Upper lobe of left lung (tissue), 4 donors: ENCODE results near the gene FBRSL1.

ENCODE experiments used
- EP300 ChIP-seq, 4 donors: sonication (generic); formaldehyde crosslinking; IDR thresholded peaks; one replicate each; pipeline ENCODE4 v1.5.1; 2017; ENCODE audit warnings: antibody characterized with exemption in 4 of 4, control low read depth in 2 of 4
- POLR2A ChIP-seq, 4 donors: fragments of 450-650 bp; IDR thresholded peaks; one replicate each; pipeline ENCODE4 v1.5.1; 2016 to 2017; ENCODE audit warnings: antibody characterized with exemption in 4 of 4, mild to moderate bottlenecking in 2 of 4
- POLR2AphosphoS5 ChIP-seq, 2 donors: sonication (generic); formaldehyde crosslinking; IDR thresholded peaks; one replicate each; pipeline ENCODE4 v1.5.1; 2017; ENCODE audit warnings: antibody characterized with exemption in 2 of 2
- TF ChIP-seq, protein P1 (sequence below), 6 experiments: fragments of 450-650 bp in 4 of 6; fragments of 200-600 bp in 2 of 6; sonication (generic) in 2 of 6; IDR thresholded peaks; one replicate each; pipeline ENCODE4 v1.5.1; 2016 to 2019; ENCODE audit warnings: antibody characterized with exemption in 6 of 6

DNA sequence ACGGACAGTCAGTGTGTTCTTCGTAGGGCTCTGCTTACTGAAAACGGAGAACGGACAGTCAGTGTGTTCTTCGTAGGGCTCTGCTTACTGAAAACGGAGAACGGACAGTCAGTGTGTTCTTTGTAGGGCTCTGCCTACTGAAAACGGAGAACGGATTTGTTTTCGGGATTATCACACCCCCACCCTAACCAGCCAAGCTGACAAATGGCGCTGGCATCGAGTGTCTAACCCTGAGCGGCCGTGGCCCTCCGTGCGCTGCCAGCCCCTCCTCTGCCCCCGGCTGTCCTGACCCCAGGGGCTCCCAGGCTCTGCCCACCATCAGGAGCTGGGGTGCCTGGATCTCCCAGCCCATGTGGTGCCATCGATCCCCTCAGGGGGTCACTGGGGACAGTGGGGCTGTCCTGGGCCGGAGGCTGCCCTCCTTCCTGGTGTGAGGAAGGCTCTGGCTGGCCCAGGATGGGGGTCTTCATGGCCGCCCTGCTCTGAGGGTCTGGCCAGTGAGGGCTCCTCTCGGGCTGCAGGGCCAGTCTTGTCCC, 57.3 kb downstream of the FBRSL1 start:
- TF ChIP-seq POLR2AphosphoS5 (IDR thresholded peaks at IDR 0.05), result no peak
- no peak for TF ChIP-seq POLR2A (IDR thresholded peaks at IDR 0.05)
- TF ChIP-seq, protein P1, sequence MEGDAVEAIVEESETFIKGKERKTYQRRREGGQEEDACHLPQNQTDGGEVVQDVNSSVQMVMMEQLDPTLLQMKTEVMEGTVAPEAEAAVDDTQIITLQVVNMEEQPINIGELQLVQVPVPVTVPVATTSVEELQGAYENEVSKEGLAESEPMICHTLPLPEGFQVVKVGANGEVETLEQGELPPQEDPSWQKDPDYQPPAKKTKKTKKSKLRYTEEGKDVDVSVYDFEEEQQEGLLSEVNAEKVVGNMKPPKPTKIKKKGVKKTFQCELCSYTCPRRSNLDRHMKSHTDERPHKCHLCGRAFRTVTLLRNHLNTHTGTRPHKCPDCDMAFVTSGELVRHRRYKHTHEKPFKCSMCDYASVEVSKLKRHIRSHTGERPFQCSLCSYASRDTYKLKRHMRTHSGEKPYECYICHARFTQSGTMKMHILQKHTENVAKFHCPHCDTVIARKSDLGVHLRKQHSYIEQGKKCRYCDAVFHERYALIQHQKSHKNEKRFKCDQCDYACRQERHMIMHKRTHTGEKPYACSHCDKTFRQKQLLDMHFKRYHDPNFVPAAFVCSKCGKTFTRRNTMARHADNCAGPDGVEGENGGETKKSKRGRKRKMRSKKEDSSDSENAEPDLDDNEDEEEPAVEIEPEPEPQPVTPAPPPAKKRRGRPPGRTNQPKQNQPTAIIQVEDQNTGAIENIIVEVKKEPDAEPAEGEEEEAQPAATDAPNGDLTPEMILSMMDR (IDR thresholded peaks at IDR 0.05), result no peak
- no peak for TF ChIP-seq EP300 (IDR thresholded peaks at IDR 0.05)
